Activated CD8-positive, alpha-beta T cell treated with anti-CD3 and anti-CD28 coated beads for 36 hours (primary cell): ENCODE data around the gene GPR152. TPM values are rescaled to one million over a fixed set of nuclear protein-coding genes. Genes with fewer than 3 reads are reported as not detected.
"Not testable (repeated sequence)": the region's sequence is repeated elsewhere in the genome, so short reads cannot be mapped to it uniquely, and the experiment has no call there.

Source experiments
- ATAC-seq: fragments of 200-7000 bp; cut with Tn5 transposase; one replicate; pipeline ENCODE4 v1.10.0; 2021; ENCODE audit warnings: mild to moderate bottlenecking, moderate library complexity
- CTCF ChIA-PET: fragments of 350-600 bp; sonication (Branson Sonifier 250); formaldehyde crosslinking; loops from one replicate; lab custom pipeline; 2021; ENCODE audit warnings: antibody characterized with exemption; lab: Charles Lee
- POLR2A ChIA-PET: fragments of 350-600 bp; sonication (Branson Sonifier 250); formaldehyde crosslinking; loops from one replicate; lab custom pipeline; 2021; ENCODE audit warnings: antibody characterized with exemption; lab: Charles Lee
- DNase-seq: peaks from one replicate; pipeline ENCODE4 v3.0.0-alpha.2; 2020
- H3K27ac Mint-ChIP-seq: one replicate; pipeline ENCODE4 v1.8.0; 2021; ENCODE audit warnings: mild to moderate bottlenecking, mixed read lengths
- H3K27me3 Mint-ChIP-seq: one replicate; pipeline ENCODE4 v1.8.0; 2021; ENCODE audit warnings: mixed read lengths
- H3K36me3 Mint-ChIP-seq: one replicate; pipeline ENCODE4 v1.8.0; 2021; ENCODE audit warnings: low read depth, mixed read lengths
- H3K4me1 Mint-ChIP-seq: one replicate; pipeline ENCODE4 v1.8.0; 2021; ENCODE audit warnings: low read depth, mixed read lengths
- H3K4me3 Mint-ChIP-seq: one replicate; pipeline ENCODE4 v1.8.0; 2021; ENCODE audit warnings: mild to moderate bottlenecking, moderate library complexity, mixed read lengths
- H3K9me3 Mint-ChIP-seq: one replicate; pipeline ENCODE4 v1.8.0; 2021; ENCODE audit warnings: mixed read lengths
- intact Hi-C: fragments of 100-400 bp; cut with micrococcal nuclease; formaldehyde crosslinking; loops from one replicate; pipeline ENCODE4 v1.10.0; 2022
- total RNA-seq, 2 experiments: library from RNA; stranded (reverse); gene quantifications; one replicate each; pipeline ENCODE4 v1.2.3, GENCODE V29; 2021
- TF ChIP-seq, protein P1 (sequence below): fragments of 200-600 bp; IDR thresholded peaks from one replicate; pipeline ENCODE4 v1.8.0; 2022; ENCODE audit warnings: antibody characterized with exemption, mild to moderate bottlenecking

The GPR152 gene
- total RNA-seq, 2 experiments from 2014 or later, result not detected

DNA sequence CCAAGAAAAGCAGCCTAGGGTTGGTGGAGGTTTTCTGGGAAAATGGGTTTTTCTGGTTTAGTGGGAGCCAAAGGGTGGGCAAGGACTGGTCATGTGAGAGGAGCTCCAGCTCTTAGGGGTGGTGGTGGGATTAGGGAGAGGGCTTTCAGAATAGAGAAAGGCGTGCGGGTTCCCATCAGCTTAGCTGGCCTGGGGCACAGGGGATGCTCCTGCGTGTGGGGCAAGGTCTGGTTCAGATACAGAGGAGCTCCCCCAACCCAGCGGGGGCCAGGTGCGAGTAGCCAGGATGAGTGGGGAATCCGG lies 15.9 kb upstream of the GPR152 start:
- Mint-ChIP-seq H3K9me3 (no peaks in the 10 kb centered on the region), H3K36me3 (peaks cover 11% of the 10 kb centered on the region), H3K27me3 (no peaks in the 10 kb centered on the region), H3K4me3 (peak overlapping the region; percentile 95), H3K4me1 (peaks cover 34% of the 10 kb centered on the region), H3K27ac (peak overlapping the region; percentile 92)
- ChIA-PET POLR2A (interaction anchor here (0.6 to 7.2 kb wide), 15 partner anchors 8 to 146 kb away, joined by 3 to 83 read pairs (median 4); partner anchors contain the start of genes AIP, CABP4, PPP1CA and PTPRCAP), CTCF (interaction anchor here (0.9 to 2.4 kb wide), 11 partner anchors 13 to 151 kb away, joined by 3 to 18 read pairs (median 4); partner anchors contain the start of genes CDK2AP2, PPP1CA, RAD9A and TBC1D10C)
- ATAC-seq (no peak), DNase-seq (no peak)
- intact Hi-C loops, result no loop called here
- TF ChIP-seq, protein P1, sequence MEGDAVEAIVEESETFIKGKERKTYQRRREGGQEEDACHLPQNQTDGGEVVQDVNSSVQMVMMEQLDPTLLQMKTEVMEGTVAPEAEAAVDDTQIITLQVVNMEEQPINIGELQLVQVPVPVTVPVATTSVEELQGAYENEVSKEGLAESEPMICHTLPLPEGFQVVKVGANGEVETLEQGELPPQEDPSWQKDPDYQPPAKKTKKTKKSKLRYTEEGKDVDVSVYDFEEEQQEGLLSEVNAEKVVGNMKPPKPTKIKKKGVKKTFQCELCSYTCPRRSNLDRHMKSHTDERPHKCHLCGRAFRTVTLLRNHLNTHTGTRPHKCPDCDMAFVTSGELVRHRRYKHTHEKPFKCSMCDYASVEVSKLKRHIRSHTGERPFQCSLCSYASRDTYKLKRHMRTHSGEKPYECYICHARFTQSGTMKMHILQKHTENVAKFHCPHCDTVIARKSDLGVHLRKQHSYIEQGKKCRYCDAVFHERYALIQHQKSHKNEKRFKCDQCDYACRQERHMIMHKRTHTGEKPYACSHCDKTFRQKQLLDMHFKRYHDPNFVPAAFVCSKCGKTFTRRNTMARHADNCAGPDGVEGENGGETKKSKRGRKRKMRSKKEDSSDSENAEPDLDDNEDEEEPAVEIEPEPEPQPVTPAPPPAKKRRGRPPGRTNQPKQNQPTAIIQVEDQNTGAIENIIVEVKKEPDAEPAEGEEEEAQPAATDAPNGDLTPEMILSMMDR, result no peak

DNA sequence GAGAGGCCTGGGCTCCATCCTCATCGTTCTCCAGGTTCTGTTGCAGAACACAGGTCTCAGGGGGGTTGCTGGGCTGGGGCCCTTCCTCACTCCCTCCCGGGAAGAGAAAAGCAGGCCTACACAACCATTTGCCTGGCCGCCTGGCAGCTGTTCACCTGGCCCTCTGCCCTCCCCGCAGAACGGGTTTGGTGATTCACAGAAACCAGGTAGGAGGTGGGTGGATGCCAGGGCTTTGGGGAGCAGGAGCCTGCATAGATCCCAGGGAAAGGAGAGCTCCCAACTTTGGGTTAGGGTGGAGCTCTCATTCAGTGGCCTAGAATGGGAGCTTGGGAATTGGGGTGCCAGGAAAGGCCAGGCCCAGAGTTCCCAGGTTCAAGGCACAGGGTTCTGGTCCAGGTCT lies 15.5 kb upstream of the GPR152 start:
- intact Hi-C loops, result no loop called here
- TF ChIP-seq, protein P1, result no peak
- POLR2A ChIA-PET, result interaction anchor here (0.6 to 7.2 kb wide), 14 partner anchors 8 to 197 kb away, joined by 3 to 83 read pairs (median 4); partner anchors contain the start of genes AIP, CABP4, PPP1CA and PTPRCAP
- DNase-seq (peak; percentile 61), ATAC-seq (no peak)
- CTCF ChIA-PET, result interaction anchor here (0.9 to 2.4 kb wide), 11 partner anchors 14 to 151 kb away, joined by 3 to 18 read pairs (median 4); partner anchors contain the start of genes CDK2AP2, PPP1CA, RAD9A and TBC1D10C
- Mint-ChIP-seq H3K9me3 (no peaks in the 10 kb centered on the region), H3K4me1 (peaks cover 34% of the 10 kb centered on the region), H3K27me3 (no peaks in the 10 kb centered on the region), H3K36me3 (peaks cover 11% of the 10 kb centered on the region), H3K4me3 (peak overlapping the region; percentile 95), H3K27ac (peak overlapping the region; percentile 92)

DNA sequence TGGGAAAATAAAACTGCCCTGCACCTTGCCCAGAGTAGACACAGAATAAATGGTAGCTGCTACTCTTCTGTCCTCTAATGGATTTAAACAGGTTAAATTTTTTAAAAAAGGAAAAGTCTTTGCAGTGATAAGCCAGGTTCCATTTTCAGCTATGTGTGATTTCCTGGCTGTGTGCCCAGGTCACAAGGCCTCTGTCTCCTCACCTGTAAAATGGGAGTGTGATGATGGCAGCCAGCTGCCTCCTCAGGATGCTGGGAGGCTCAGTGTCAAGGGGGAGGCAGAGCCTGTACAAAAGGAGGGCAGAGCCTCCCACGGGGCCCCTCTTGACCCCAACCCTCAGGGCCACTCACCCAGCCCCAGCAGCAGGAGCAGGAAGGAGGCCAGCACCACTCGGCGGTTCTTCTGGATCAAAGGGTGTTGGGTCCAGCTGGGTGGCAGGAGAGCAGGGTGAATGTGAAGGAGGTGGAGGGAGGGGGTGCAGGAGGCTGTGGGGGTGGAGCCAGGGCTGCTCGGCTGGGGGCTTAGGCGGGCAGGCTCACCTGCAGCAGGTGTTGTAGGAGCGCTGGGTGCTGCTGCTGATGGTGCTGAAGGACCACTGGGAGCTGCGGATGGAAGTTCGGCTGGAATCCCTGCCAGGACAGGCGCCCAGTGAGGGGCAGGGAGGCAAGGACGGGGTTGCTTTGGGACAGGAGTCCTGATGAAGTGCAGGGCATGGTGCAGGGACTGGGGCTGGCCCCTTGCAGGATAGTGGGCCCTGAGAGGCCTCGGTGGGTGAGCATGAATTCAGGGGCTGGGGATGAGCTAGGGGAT lies 14.6 kb upstream of the GPR152 start:
- Mint-ChIP-seq H3K27ac (peak overlapping the region; percentile 92), H3K9me3 (no peaks in the 10 kb centered on the region), H3K4me1 (peaks cover 34% of the 10 kb centered on the region), H3K36me3 (peaks cover 11% of the 10 kb centered on the region), H3K4me3 (peak overlapping the region; percentile 95), H3K27me3 (no peaks in the 10 kb centered on the region)
- no peak for DNase-seq
- ChIA-PET CTCF (interaction anchor here (0.8 to 2.4 kb wide), 5 partner anchors 28 to 150 kb away, joined by 3 to 5 read pairs (median 5); partner anchors contain the start of genes CDK2AP2 and RAD9A), POLR2A (interaction anchor here (0.7 to 7.2 kb wide), 7 partner anchors 9 to 196 kb away, joined by 3 to 83 read pairs (median 3); partner anchors contain the start of genes AIP, PPP1CA and PTPRCAP)
- no peak for ATAC-seq
- TF ChIP-seq, protein P1, result no peak
- intact Hi-C loops, result no loop called here

DNA sequence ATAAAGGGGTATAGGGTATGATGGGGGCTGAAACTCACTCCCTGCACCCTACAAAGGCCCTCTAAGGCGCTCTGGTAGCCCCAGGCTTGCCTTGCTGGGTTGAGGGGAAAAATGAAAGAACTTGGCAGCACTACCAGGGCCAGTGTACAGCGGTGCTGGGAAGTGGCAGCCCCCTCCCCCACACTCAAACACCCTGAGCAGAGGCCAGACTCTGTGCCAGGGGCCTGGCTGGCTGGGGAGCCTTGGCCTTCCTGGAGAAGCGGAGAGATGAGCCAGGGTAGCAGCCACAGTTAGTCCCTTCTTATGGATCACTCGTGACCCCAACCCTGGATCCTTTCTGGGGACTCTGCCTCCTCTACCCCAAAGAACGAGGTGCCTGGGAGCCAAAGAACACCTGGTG lies 13.8 kb upstream of the GPR152 start:
- TF ChIP-seq, protein P1, result no peak
- peaks cover 34% of the 10 kb centered on the region for H3K4me1 Mint-ChIP-seq
- peak overlapping the region; percentile 95 for H3K4me3 Mint-ChIP-seq
- no peak for DNase-seq
- no peaks in the 10 kb centered on the region for H3K27me3 Mint-ChIP-seq
- ChIA-PET CTCF (interaction anchor here (0.6 to 1.7 kb wide), 2 partner anchors 27 to 107 kb away, joined by 3 to 8 read pairs; no protein-coding TSS in a partner anchor), POLR2A (interaction anchor here (0.7 to 7.2 kb wide), 5 partner anchors 20 to 66 kb away, joined by 3 to 83 read pairs (median 6); partner anchors contain the start of genes AIP, PPP1CA and PTPRCAP)
- H3K36me3 Mint-ChIP-seq, result peaks cover 11% of the 10 kb centered on the region
- no peaks in the 10 kb centered on the region for H3K9me3 Mint-ChIP-seq
- H3K27ac Mint-ChIP-seq, result peak overlapping the region; percentile 68
- ATAC-seq, result no peak
- intact Hi-C loops, result no loop called here

DNA sequence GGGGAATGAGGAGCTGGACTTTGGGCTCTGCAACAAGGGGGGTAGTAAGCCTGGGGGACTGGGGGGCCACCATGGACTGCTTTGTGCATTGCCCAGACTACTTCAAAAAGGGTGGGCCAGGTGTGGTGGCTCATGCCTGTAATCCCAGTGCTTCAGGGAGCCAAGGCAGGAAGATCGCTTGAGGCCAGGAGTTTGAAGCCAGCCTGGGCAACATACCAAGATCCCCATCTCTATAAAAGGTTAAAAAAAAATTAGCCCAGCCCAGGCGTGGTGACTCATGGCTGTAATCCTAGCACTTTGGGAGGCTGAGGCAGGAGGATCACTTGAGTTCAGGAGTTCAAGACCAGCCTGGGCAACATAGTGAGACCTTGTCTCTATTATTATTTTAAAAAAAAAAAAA lies 13.0 kb upstream of the GPR152 start:
- Mint-ChIP-seq H3K4me1 (peaks cover 34% of the 10 kb centered on the region), H3K36me3 (peaks cover 11% of the 10 kb centered on the region), H3K4me3 (peak overlapping the region; percentile 88), H3K27ac (peak overlapping the region; percentile 93)
- H3K9me3 Mint-ChIP-seq, H3K27me3 Mint-ChIP-seq, ATAC-seq, intact Hi-C loops, DNase-seq: not testable (repeated sequence)
- ChIA-PET POLR2A (interaction anchor here (0.8 to 7.2 kb wide), 13 partner anchors 14 to 120 kb away, joined by 3 to 83 read pairs (median 4); partner anchors contain the start of genes AIP, PPP1CA, PTPRCAP and RAD9A), CTCF (interaction anchor here (0.6 to 1.7 kb wide), 3 partner anchors 27 to 114 kb away, joined by 3 to 8 read pairs (median 5); no protein-coding TSS in a partner anchor)
